Thyroid gland (tissue), 4 donors: ENCODE data around the gene SH3RF1.

Source experiments
- CTCF ChIP-seq, 6 experiments: fragments of 200-600 bp in 3 of 6; fragments of 450-650 bp in 3 of 6; sonication (generic) in 3 of 6; IDR thresholded peaks; one replicate each; pipeline ENCODE4 v1.5.1; 2016 to 2019; ENCODE audit warnings: antibody characterized with exemption in 6 of 6, mild to moderate bottlenecking in 2 of 6, inconsistent platforms in 1 of 6, moderate library complexity in 1 of 6
- POLR2A ChIP-seq, 2 donors: fragments of 450-650 bp; IDR thresholded peaks; one replicate each; pipeline ENCODE4 v1.6.1; 2017; ENCODE audit warnings: antibody characterized with exemption in 2 of 2, mild to moderate bottlenecking in 2 of 2, moderate library complexity in 1 of 2

- TF ChIP-seq POLR2A (IDR thresholded peaks at IDR 0.05): no peak
- no peak for TF ChIP-seq CTCF (IDR thresholded peaks at IDR 0.05)
Observed at GRCh38 chr4:169070071-169070894, 200.5 kb downstream of the SH3RF1 start.
